Measurements from ENCODE around the gene OTUD3. TPM values are rescaled to one million over a fixed set of nuclear protein-coding genes. Genes with fewer than 3 reads are reported as not detected.

OTUD3 gene
- total and polyA plus RNA-seq, 2 of the 4 experiments (the other 2 are of a cell fraction): 2.9 to 3.1 TPM

GRCh38 chr1:19846338-19846737 lies 35.9 kb upstream of the OTUD3 start:
- Histone ChIP-seq H2BK15ac (ENCODE audit: low read depth, low read length) (no peak overlapping the region), H3K4me3 (ENCODE audit: insufficient read depth, low read depth, low read length) (no peak overlapping the region), H2AK5ac (ENCODE audit: low read depth, low read length) (no peak overlapping the region), H3K36me3 (ENCODE audit: control insufficient read depth, insufficient read depth, low read length) (no peaks in the 10 kb centered on the region), H3K4me2 (ENCODE audit: low read depth, low read length) (no peak overlapping the region), H3K9me3 (ENCODE audit: control insufficient read depth, insufficient read depth, low read length) (no peaks in the 10 kb centered on the region), H3K18ac (ENCODE audit: low read depth, low read length) (no peak overlapping the region), H4K5ac (ENCODE audit: low read depth, low read length) (no peak overlapping the region), H3K79me1 (ENCODE audit: low read depth in 1 of 2, low read length in 2 of 2) (no peaks in the 10 kb centered on the region), H2AK9ac (replicated peaks; ENCODE audit: low read depth, low read length, poor library complexity) (no peak overlapping the region), H3K27ac (ENCODE audit: insufficient read depth, low read length) (no peak overlapping the region), H4K91ac (ENCODE audit: insufficient read depth, low read depth, low read length) (no peak overlapping the region), H4K8ac (ENCODE audit: low read depth in 2 of 2, low read length in 2 of 2) (no peak overlapping the region), H3K56ac (ENCODE audit: extremely low read depth, insufficient read depth, low read length) (no peak overlapping the region), H3K4ac (ENCODE audit: low read depth, low read length) (no peak overlapping the region), H3K9ac (ENCODE audit: low read depth, low read length) (no peak overlapping the region), H3K14ac (replicated peaks; ENCODE audit: low read depth, low read length) (no peak overlapping the region), H3K4me1 (ENCODE audit: control insufficient read depth, insufficient read depth, low read length) (no peaks in the 10 kb centered on the region), H2BK20ac (ENCODE audit: low read depth, low read length) (no peak overlapping the region), H3K9me1 (ENCODE audit: insufficient read depth, low read length) (no peaks in the 10 kb centered on the region), H3K27me3 (ENCODE audit: control insufficient read depth, insufficient read depth, low read length) (peaks cover 12% of the 10 kb centered on the region), H2AFZ (replicated peaks; ENCODE audit: low read length, poor library complexity) (no peak overlapping the region), H4K20me1 (ENCODE audit: insufficient read depth, low read length) (no peaks in the 10 kb centered on the region), H2BK5ac (ENCODE audit: low read depth, low read length, poor library complexity, severe bottlenecking) (no peak overlapping the region), H2BK120ac (ENCODE audit: low read depth, low read length) (no peak overlapping the region), H3K23ac (ENCODE audit: low read depth, low read length) (no peak overlapping the region)
- TF ChIP-seq ELK1 (IDR thresholded peaks at IDR 0.05; ENCODE audit: borderline replicate concordance, low read depth, low read length): no peak
- TF ChIP-seq RCOR1 (IDR thresholded peaks at IDR 0.05; ENCODE audit: insufficient replicate concordance, low read length): no peak
- no peak for TF ChIP-seq CTCF (conservative IDR thresholded peaks at IDR 0.05; ENCODE audit: low read depth, low read length)
- no peak for TF ChIP-seq FOS (IDR thresholded peaks at IDR 0.05; ENCODE audit: low read depth, low read length)
- TF ChIP-seq MXI1 (IDR thresholded peaks at IDR 0.05; ENCODE audit: borderline replicate concordance, low read depth, low read length): no peak
- no peak for TF ChIP-seq POLR2A (IDR thresholded peaks at IDR 0.05; ENCODE audit: low read depth, low read length)
- intact Hi-C loops (cut with micrococcal nuclease) (no loop called here), dilution Hi-C loops (cut with HindIII; ENCODE audit: low sequenced_read_pairs, unreplicated experiment) (no loop called here), in situ Hi-C loops (cut with MboI; ENCODE audit: low sequenced_read_pairs) (no loop called here)
- DNase-seq: no peak
- no peak for ATAC-seq (ENCODE audit: low read depth)
- POLR2A ChIA-PET (ENCODE audit: unreplicated experiment): no interaction called here
- BruUV-seq (replicated peaks): no TSS peak
- no CpG with 5 or more reads among the region's 3 CpGs for WGBS, 2 experiments (ENCODE audit: extremely low coverage in 2 of 2, insufficient read length in 1 of 2)
- CTCF ChIA-PET: no interaction called here

All from IMR-90 (cell line).